K562 (cell line): ENCODE results near the gene COL4A1. TPM values are rescaled to one million over a fixed set of nuclear protein-coding genes. Genes with fewer than 3 reads are reported as not detected.

Experiments
- ATAC-seq: fragments of 200-7000 bp; cut with Tn5 transposase; 3 replicates; pipeline ENCODE4 v1.9.1; 2020; ENCODE audit warnings: moderate library complexity
- BruUV-seq: library from RNA; stranded (reverse); fragments of 400-500 nt; replicated peaks from 2 replicates; lab custom pipeline; 2021; lab: Mats Ljungman, UMichigan
- CTCF ChIA-PET: fragments of 300-600 bp; formaldehyde crosslinking; extraction: SDS; loops from one replicate; lab custom pipeline; 2021; ENCODE audit warnings: low intra/inter-chr PET ratio; lab: Yijun Ruan, JAX
- POLR2A ChIA-PET: fragments of 300-600, 350-650 bp; sonication (Branson Sonifier 250); formaldehyde crosslinking; extraction: SDS; loops from one replicate; lab custom pipeline; 2021; ENCODE audit warnings: antibody characterized with exemption, inconsistent platforms; lab: Yijun Ruan, JAX
- DNase-seq, 4 experiments: peaks; one replicate each; pipeline versions ENCODE4 v3.0.0 to v3.0.0-alpha.2; 2011 to 2018; ENCODE audit warnings: low spot score in 3 of 4, mixed read lengths in 3 of 4; ENCODE audit errors: extremely low read depth in 1 of 4
- FAIRE-seq: peaks from 2 replicates; lab custom pipeline; 2011; peaks lifted over from hg19 to GRCh38; lab: Jason Lieb, UNC
- H2AFZ ChIP-seq: 2 replicates; pipeline ENCODE4 v1.6.0; 2011; ENCODE audit warnings: low read depth, low read length, control low read depth, inconsistent platforms
- H3K27ac ChIP-seq: fragments of 200-600 bp; 3 replicates; pipeline ENCODE4 v1.8.0; 2011; ENCODE audit warnings: low read depth, mild to moderate bottlenecking, control low read depth, inconsistent platforms, low read length, moderate library complexity, mixed read lengths; ENCODE audit errors: extremely low read depth
- H3K27me3 ChIP-seq, 2 experiments: fragments of 300-600 bp in 1 of 2; 2 replicates in 1 of 2; 3 replicates in 1 of 2; pipeline versions ENCODE4 v1.6.0 to v1.8.0; 2011; ENCODE audit warnings: inconsistent platforms in 2 of 2, low read length in 2 of 2, mild to moderate bottlenecking in 1 of 2, mixed read lengths in 1 of 2, moderate library complexity in 1 of 2; ENCODE audit not compliant: control insufficient read depth in 2 of 2, insufficient read depth in 2 of 2
- H3K36me3 ChIP-seq: fragments of 300-600 bp; 3 replicates; pipeline ENCODE4 v1.8.0; 2011; ENCODE audit warnings: mild to moderate bottlenecking, low read length, inconsistent platforms; ENCODE audit not compliant: control insufficient read depth, insufficient read depth
- H3K4me1 ChIP-seq, 2 experiments: fragments of 200-600 bp in 1 of 2; replicated peaks in 1 of 2; 2 replicates in 1 of 2; 3 replicates in 1 of 2; pipeline versions ENCODE4 v1.5.1 to v1.8.0; 2011; ENCODE audit warnings: inconsistent platforms in 2 of 2, low read length in 2 of 2, mild to moderate bottlenecking in 1 of 2, mixed read lengths in 1 of 2, moderate library complexity in 1 of 2; ENCODE audit not compliant: control insufficient read depth in 2 of 2, insufficient read depth in 2 of 2
- H3K4me2 ChIP-seq: 2 replicates; pipeline ENCODE4 v1.6.1; 2011; ENCODE audit warnings: low read length, control low read depth, inconsistent platforms, mixed read lengths; ENCODE audit not compliant: insufficient read depth
- H3K4me3 ChIP-seq: fragments of 200-600 bp; sonication (generic), shearing (Covaris generic); 2 replicates; pipeline ENCODE4 v1.5.1; 2016; ENCODE audit warnings: control low read depth, inconsistent platforms
- H3K79me2 ChIP-seq: fragments of 200-600 bp; 3 replicates; pipeline ENCODE4 v1.8.0; 2011; ENCODE audit warnings: low read length, inconsistent platforms; ENCODE audit not compliant: control insufficient read depth, insufficient read depth
- H3K9ac ChIP-seq, 2 experiments: 2 replicates each; pipeline versions ENCODE4 v1.6.0 to v1.6.1; 2011; ENCODE audit warnings: low read depth in 2 of 2, low read length in 2 of 2, control low read depth in 1 of 2, inconsistent platforms in 1 of 2, mild to moderate bottlenecking in 1 of 2, mixed read lengths in 1 of 2; ENCODE audit not compliant: insufficient read depth in 1 of 2
- H3K9me1 ChIP-seq: one replicate; pipeline ENCODE4 v1.6.0; 2011; ENCODE audit warnings: inconsistent platforms, mild to moderate bottlenecking, low read length, moderate library complexity; ENCODE audit not compliant: control insufficient read depth, insufficient read depth
- H3K9me3 ChIP-seq: replicated peaks from 2 replicates; pipeline ENCODE4 v1.5.1; 2011; ENCODE audit warnings: low read depth, low read length, inconsistent platforms; ENCODE audit not compliant: control insufficient read depth, insufficient read depth
- H4K20me1 ChIP-seq: replicated peaks from 2 replicates; pipeline ENCODE4 v1.6.1; 2011; ENCODE audit warnings: low read length, inconsistent platforms, mixed read lengths; ENCODE audit not compliant: control insufficient read depth, insufficient read depth
- ADNP ChIP-seq: fragments of 200-800 bp; sonication (Bioruptor generic); IDR thresholded peaks from 2 replicates; pipeline ENCODE4 v1.6.1; 2016; ENCODE audit warnings: missing genetic modification characterization, missing compliant biosample characterization
- BRF1 ChIP-seq: IDR thresholded peaks from 3 replicates; pipeline ENCODE4 v1.6.1; 2011; ENCODE audit warnings: borderline replicate concordance, mild to moderate bottlenecking; ENCODE audit not compliant: insufficient read length; ENCODE audit errors: extremely low read depth
- ETS2 ChIP-seq: IDR thresholded peaks from 2 replicates; pipeline ENCODE4 v1.6.1; 2016; ENCODE audit warnings: borderline replicate concordance, missing genetic modification characterization, mild to moderate bottlenecking, moderate library complexity, missing compliant biosample characterization; ENCODE audit not compliant: poor library complexity, severe bottlenecking
- EZH2 ChIP-seq: IDR thresholded peaks from 2 replicates; pipeline ENCODE4 v1.6.1; 2012; ENCODE audit warnings: low read depth, mild to moderate bottlenecking, inconsistent platforms, low read length, borderline replicate concordance
- MYBL2 ChIP-seq, 2 experiments: fragments of 450-650 bp in 1 of 2; sonication (generic) in 1 of 2; formaldehyde crosslinking in 1 of 2; IDR thresholded peaks; 2 replicates each; pipeline versions ENCODE4 v1.6.1 to v1.8.1; 2017 to 2022; ENCODE audit warnings: borderline replicate concordance in 1 of 2, inconsistent platforms in 1 of 2, low read depth in 1 of 2, mild to moderate bottlenecking in 1 of 2, missing genetic modification reagents in 1 of 2, moderate library complexity in 1 of 2
- REST ChIP-seq, 2 experiments: fragments of 450-650 bp; formaldehyde crosslinking in 1 of 2; IDR thresholded peaks; 2 replicates each; pipeline versions ENCODE4 v1.4.0 to v1.6.1; 2014 to 2020; ENCODE audit warnings: mild to moderate bottlenecking in 2 of 2, borderline replicate concordance in 1 of 2, low read depth in 1 of 2
- SIN3A ChIP-seq, 2 experiments: fragments of 150-350 bp in 1 of 2; IDR thresholded peaks; 2 replicates each; pipeline ENCODE4 v1.6.1; 2011 to 2016; ENCODE audit warnings: borderline replicate concordance in 2 of 2, low read depth in 2 of 2, low read length in 2 of 2, mild to moderate bottlenecking in 2 of 2, moderate library complexity in 2 of 2; ENCODE audit not compliant: control insufficient read depth in 1 of 2
- SPI1 ChIP-seq: IDR thresholded peaks from 2 replicates; pipeline ENCODE4 v1.6.1; 2011; ENCODE audit warnings: low read depth, low read length, control low read depth, borderline replicate concordance
- TAF7 ChIP-seq: fragments of 450-650 bp; IDR thresholded peaks from 2 replicates; pipeline ENCODE4 v1.6.1; 2016; ENCODE audit warnings: missing genetic modification characterization, missing compliant biosample characterization
- TEAD2 ChIP-seq: fragments of 450-650 bp; IDR thresholded peaks from 2 replicates; pipeline ENCODE4 v1.6.1; 2016; ENCODE audit warnings: missing genetic modification characterization, control low read depth, missing compliant biosample characterization
- ZBTB9 ChIP-seq: fragments of 450-650 bp; formaldehyde crosslinking; IDR thresholded peaks from 2 replicates; pipeline ENCODE4 v1.4.0; 2020; ENCODE audit warnings: mild to moderate bottlenecking, moderate library complexity
- ZNF239 ChIP-seq: fragments of 250-450 bp; sonication (Bioruptor Pico); IDR thresholded peaks from 2 replicates; pipeline ENCODE4 v1.4.0; 2020; ENCODE audit warnings: mild to moderate bottlenecking
- ZNF444 ChIP-seq: fragments of 250-450 bp; sonication (Bioruptor Pico); IDR thresholded peaks from 2 replicates; pipeline ENCODE4 v1.4.0; 2020; ENCODE audit warnings: mild to moderate bottlenecking, moderate library complexity
- WGBS: fragments of 100-300 bp; shearing (Covaris generic); methylation state at CpG from one replicate; pipeline ENCODE4 v1.1.6; 2016; ENCODE audit warnings: low coverage, mixed read lengths; ENCODE audit not compliant: insufficient coverage; ENCODE audit errors: missing lambda C conversion rate; 5-methylcytosine and 5-hydroxymethylcytosine counted together
- in situ Hi-C: fragments of 300-500 bp; cut with MboI; formaldehyde crosslinking; loops from 4 replicates; pipeline ENCODE4 v1.15.0; 2018; ENCODE audit warnings: inconsistent platforms, mixed read lengths
- intact Hi-C: fragments of 100-400 bp; cut with micrococcal nuclease; formaldehyde crosslinking; loops from 2 replicates; pipeline ENCODE4 v1.14.2; 2022
- polyA plus RNA-seq, 8 experiments: library from polyadenylated mRNA; depleted of rRNA in 4 of 8; stranded (reverse) in 5 of 8; unstranded in 3 of 8; fragments of >200 nt; fragmentation: Nextera tagmentation in 2 of 8; fragmentation: Illumina TruSeq in 1 of 8; extraction: Ambion mirVana in 2 of 8; extraction: Trizol in 1 of 8; gene quantifications; 2 replicates each; pipeline versions ENCODE4 v1.2.1 to v1.2.3, GENCODE V29; 2011 to 2014; ENCODE audit warnings: inconsistent platforms in 1 of 8, missing spikeins in 1 of 8
- total RNA-seq, 7 experiments: library from RNA; depleted of rRNA in 6 of 7; stranded (reverse); fragments of >200 nt in 6 of 7; fragmentation: Illumina TruSeq in 2 of 7; extraction: Trizol in 2 of 7; gene quantifications; 2 replicates each; pipeline versions ENCODE4 v1.2.1 to v1.2.3, GENCODE V29; 2011 to 2021; ENCODE audit warnings: low replicate concordance in 1 of 7

The COL4A1 gene
- total and polyA plus RNA-seq, 9 of the 15 experiments (the other 6 are each of a cell fraction or from before 2014, with no cell fraction given), result 0.35 TPM; not detected in 8

GRCh38 chr13:110099922-110100321 lies 207.0 kb downstream of the COL4A1 start:
- FAIRE-seq (no peak), ATAC-seq (no peak), DNase-seq (no peak)
- H2AFZ ChIP-seq, result no peak overlapping the region
- no peak overlapping the region for H3K4me2 ChIP-seq
- in situ Hi-C loops (loop anchor here (25.0 kb wide), 1 partner anchor 1138 kb away; no protein-coding TSS in a partner anchor), intact Hi-C loops (no loop called here)
- no peaks in the 10 kb centered on the region for H3K4me1 ChIP-seq
- POLR2A ChIA-PET, result no interaction called here
- BruUV-seq, result no TSS peak
- 0 out of 5 replicates have a peak, but pooled peaks cover 0 to 5% of the 10 kb centered on the region in 2 experiments for H3K27me3 ChIP-seq
- H3K9me1 ChIP-seq, result no peaks in the 10 kb centered on the region
- H3K9me3 ChIP-seq, result no peaks in the 10 kb centered on the region
- H3K36me3 ChIP-seq, result no peaks in the 10 kb centered on the region
- no peaks in the 10 kb centered on the region for H3K79me2 ChIP-seq
- H3K9ac ChIP-seq, result no peak overlapping the region
- H3K27ac ChIP-seq, result no peak overlapping the region
- CTCF ChIA-PET, result no interaction called here
- 0% methylated on average over 1 of the region's 1 CpG for WGBS
- no peaks in the 10 kb centered on the region for H4K20me1 ChIP-seq
- H3K4me3 ChIP-seq, result no peak overlapping the region
- TF ChIP-seq ZNF444 (CRISPR knock-in tag) (no peak), TAF7 (no peak), ZBTB9 (no peak), EZH2 (no peak), ADNP (tag) (no peak), BRF1 (no peak), SPI1 (no peak), ZNF239 (no peak), TEAD2 (tag) (no peak), SIN3A (IDR thresholded peaks at IDR 0.05; ENCODE audit: borderline replicate concordance in 2 of 2, control insufficient read depth in 1 of 2, low read depth in 2 of 2, low read length in 2 of 2) (no peak), REST (IDR thresholded peaks at IDR 0.05; ENCODE audit: borderline replicate concordance) (no peak), REST (CRISPR knock-in tag; IDR thresholded peaks at IDR 0.05; ENCODE audit: low read depth) (no peak), MYBL2 (IDR thresholded peaks at IDR 0.05; ENCODE audit: low read depth) (no peak), MYBL2 (CRISPR knock-in tag; IDR thresholded peaks at IDR 0.05; ENCODE audit: borderline replicate concordance) (no peak), ETS2 (tag) (no peak)
